ENCODE data around the gene DEF6. TPM values are rescaled to one million over a fixed set of nuclear protein-coding genes. Genes with fewer than 3 reads are reported as not detected.

The DEF6 gene
- total and polyA plus RNA-seq, 2 of the 8 experiments (the other 6 are each of a cell fraction or from before 2014, with no cell fraction given) = 3.3 to 4.1 TPM

DNA sequence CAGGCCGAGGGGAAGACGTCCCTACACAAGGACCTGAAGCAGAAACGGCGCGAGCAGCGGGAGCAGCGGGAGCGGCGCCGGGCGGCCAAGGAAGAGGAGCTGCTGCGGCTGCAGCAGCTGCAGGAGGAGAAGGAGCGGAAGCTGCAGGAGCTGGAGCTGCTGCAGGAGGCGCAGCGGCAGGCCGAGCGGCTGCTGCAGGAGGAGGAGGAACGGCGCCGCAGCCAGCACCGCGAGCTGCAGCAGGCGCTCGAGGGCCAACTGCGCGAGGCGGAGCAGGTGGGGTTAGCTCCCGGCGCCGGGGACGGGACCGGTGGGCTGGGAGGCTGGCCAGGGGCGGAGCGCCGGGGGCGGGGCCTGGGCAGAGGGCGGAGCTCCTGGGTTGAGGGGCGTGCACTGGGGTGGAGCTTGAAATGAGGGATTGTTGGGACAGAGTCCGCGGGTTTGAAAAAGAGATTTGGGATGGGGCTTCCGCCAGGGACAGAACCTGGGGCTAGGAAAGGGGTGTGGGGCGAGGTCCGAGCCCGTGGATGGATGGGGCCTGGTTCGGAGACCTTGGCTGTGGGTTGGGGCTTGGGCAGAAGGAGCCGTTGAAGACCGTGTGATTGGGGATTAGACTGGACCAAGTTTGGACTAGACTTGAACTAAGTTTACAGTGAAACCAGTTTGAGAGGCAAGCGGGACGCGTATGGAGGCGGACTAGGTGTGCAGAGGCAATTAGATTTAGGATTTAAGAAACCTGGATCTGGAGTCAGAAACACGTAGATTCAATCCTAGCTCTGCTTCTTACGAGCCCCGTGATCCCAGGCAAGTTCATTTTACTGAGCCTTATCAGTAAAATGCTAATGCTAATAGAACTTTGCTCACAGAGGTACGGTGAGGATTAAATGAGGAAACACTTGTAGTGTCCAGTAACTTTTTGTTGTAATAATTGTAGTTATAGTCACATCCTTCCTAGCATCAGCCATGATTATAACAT, 20.9 kb downstream of the DEF6 start (continued):
- TF ChIP-seq FOSL1 (IDR thresholded peaks at IDR 0.05; ENCODE audit: insufficient read depth, low read depth, low read length) (0 out of 2 replicates have a peak, but pooled peaks have one; percentile 19), CHD1 (IDR thresholded peaks at IDR 0.05; ENCODE audit: low read depth, low read length) (no peak), JUN (IDR thresholded peaks at IDR 0.05; ENCODE audit: low read depth, low read length) (no peak), E2F6 (IDR thresholded peaks at IDR 0.05) (peak; percentile 71; the same call in 1 of the 2 replicates), RFX5 (IDR thresholded peaks at IDR 0.05; ENCODE audit: borderline replicate concordance, low read depth, low read length) (no peak), CBX8 (IDR thresholded peaks at IDR 0.05; ENCODE audit: borderline replicate concordance, low read depth, low read length) (no peak), EP300 (IDR thresholded peaks at IDR 0.05; ENCODE audit: borderline replicate concordance in 1 of 2, low read depth in 2 of 2, low read length in 2 of 2) (no peak), RAD21 (IDR thresholded peaks at IDR 0.05 in 1 of 2, conservative IDR thresholded peaks at IDR 0.05 in 1 of 2; ENCODE audit: low read depth in 2 of 2, low read length in 2 of 2) (no peak), NRF1 (IDR thresholded peaks at IDR 0.05; ENCODE audit: low read depth, low read length) (no peak), TAF7 (optimal IDR thresholded peaks at IDR 0.05; ENCODE audit: borderline replicate concordance, low read depth, low read length) (no peak), BACH1 (IDR thresholded peaks at IDR 0.05; ENCODE audit: low read length) (no peak), GTF2F1 (IDR thresholded peaks at IDR 0.05; ENCODE audit: borderline replicate concordance, low read depth, low read length) (no peak), KDM4A (IDR thresholded peaks at IDR 0.05; ENCODE audit: low read depth, low read length, severe bottlenecking) (peak; percentile 98), SP1 (IDR thresholded peaks at IDR 0.05; ENCODE audit: low read depth, low read length) (no peak), EGR1 (IDR thresholded peaks at IDR 0.05; ENCODE audit: borderline replicate concordance, low read depth, low read length) (peak; percentile 37; the same call in 1 of the 2 replicates), RBBP5 (IDR thresholded peaks at IDR 0.05; ENCODE audit: borderline replicate concordance, low read depth, low read length) (no peak), CBX5 (IDR thresholded peaks at IDR 0.05; ENCODE audit: low read depth, low read length) (no peak), CHD2 (IDR thresholded peaks at IDR 0.05; ENCODE audit: low read length) (no peak)
- TF ChIP-seq, protein P1, sequence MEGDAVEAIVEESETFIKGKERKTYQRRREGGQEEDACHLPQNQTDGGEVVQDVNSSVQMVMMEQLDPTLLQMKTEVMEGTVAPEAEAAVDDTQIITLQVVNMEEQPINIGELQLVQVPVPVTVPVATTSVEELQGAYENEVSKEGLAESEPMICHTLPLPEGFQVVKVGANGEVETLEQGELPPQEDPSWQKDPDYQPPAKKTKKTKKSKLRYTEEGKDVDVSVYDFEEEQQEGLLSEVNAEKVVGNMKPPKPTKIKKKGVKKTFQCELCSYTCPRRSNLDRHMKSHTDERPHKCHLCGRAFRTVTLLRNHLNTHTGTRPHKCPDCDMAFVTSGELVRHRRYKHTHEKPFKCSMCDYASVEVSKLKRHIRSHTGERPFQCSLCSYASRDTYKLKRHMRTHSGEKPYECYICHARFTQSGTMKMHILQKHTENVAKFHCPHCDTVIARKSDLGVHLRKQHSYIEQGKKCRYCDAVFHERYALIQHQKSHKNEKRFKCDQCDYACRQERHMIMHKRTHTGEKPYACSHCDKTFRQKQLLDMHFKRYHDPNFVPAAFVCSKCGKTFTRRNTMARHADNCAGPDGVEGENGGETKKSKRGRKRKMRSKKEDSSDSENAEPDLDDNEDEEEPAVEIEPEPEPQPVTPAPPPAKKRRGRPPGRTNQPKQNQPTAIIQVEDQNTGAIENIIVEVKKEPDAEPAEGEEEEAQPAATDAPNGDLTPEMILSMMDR (IDR thresholded peaks at IDR 0.05; ENCODE audit: control extremely low read depth in 1 of 3, insufficient read depth in 1 of 3, low read depth in 1 of 3, low read length in 3 of 3) = no peak
